HepG2 (cell line): ENCODE results near the gene STIM1. TPM values are rescaled to one million over a fixed set of nuclear protein-coding genes. Genes with fewer than 3 reads are reported as not detected.

Experiments
- ATF2 ChIP-seq: sonication (generic); formaldehyde crosslinking; IDR thresholded peaks from 2 replicates; pipeline ENCODE4 v1.4.0; 2020; ENCODE audit warnings: missing genetic modification reagents
- BHLHE40 ChIP-seq: IDR thresholded peaks from 2 replicates; pipeline ENCODE4 v1.6.1; 2011; ENCODE audit warnings: low read length, improper control_type of control experiment
- CAMTA2 ChIP-seq: sonication (generic); formaldehyde crosslinking; IDR thresholded peaks from 2 replicates; pipeline ENCODE4 v1.4.0; 2020; ENCODE audit warnings: mild to moderate bottlenecking, missing genetic modification reagents, borderline replicate concordance
- CREB1 ChIP-seq, 2 experiments: fragments of 450-650 bp in 1 of 2; IDR thresholded peaks; 2 replicates each; pipeline ENCODE4 v1.6.1; 2016 to 2017; ENCODE audit warnings: control low read depth in 1 of 2, mild to moderate bottlenecking in 1 of 2, missing compliant biosample characterization in 1 of 2, missing genetic modification characterization in 1 of 2
- E2F2 ChIP-seq: sonication (generic); formaldehyde crosslinking; IDR thresholded peaks from 2 replicates; pipeline ENCODE4 v1.4.0; 2020; ENCODE audit warnings: missing genetic modification reagents, borderline replicate concordance
- FOSL2 ChIP-seq: sonication (generic); formaldehyde crosslinking; IDR thresholded peaks from 2 replicates; pipeline ENCODE4 v1.4.0; 2020; ENCODE audit warnings: missing genetic modification reagents
- GLMP ChIP-seq: sonication (generic); formaldehyde crosslinking; IDR thresholded peaks from 2 replicates; pipeline ENCODE4 v1.9.0; 2021; ENCODE audit warnings: missing genetic modification reagents, mild to moderate bottlenecking, borderline replicate concordance
- GTF3A ChIP-seq: sonication (generic); formaldehyde crosslinking; conservative IDR thresholded peaks from 2 replicates; pipeline ENCODE4 v1.4.0; 2020; ENCODE audit warnings: mild to moderate bottlenecking, missing genetic modification reagents
- HHEX ChIP-seq: IDR thresholded peaks from 2 replicates; pipeline ENCODE4 v1.6.1; 2016; ENCODE audit warnings: control low read depth
- JUNB ChIP-seq: sonication (generic); formaldehyde crosslinking; IDR thresholded peaks from 2 replicates; pipeline ENCODE4 v1.8.0; 2022; ENCODE audit warnings: missing genetic modification reagents, mild to moderate bottlenecking, borderline replicate concordance
- MYNN ChIP-seq: sonication (generic); formaldehyde crosslinking; IDR thresholded peaks from 2 replicates; pipeline ENCODE4 v1.4.0; 2020; ENCODE audit warnings: mild to moderate bottlenecking, low read depth, missing genetic modification reagents
- PTBP1 ChIP-seq: fragments of 200-400 bp; formaldehyde crosslinking; IDR thresholded peaks from 2 replicates; pipeline ENCODE4 v1.6.1; 2018; ENCODE audit warnings: low read length, low read depth; ENCODE audit not compliant: poor library complexity, severe bottlenecking
- RFX1 ChIP-seq: fragments of 450-650 bp; IDR thresholded peaks from 2 replicates; pipeline ENCODE4 v1.6.1; 2017
- ZNF747 ChIP-seq: sonication (generic); formaldehyde crosslinking; IDR thresholded peaks from 2 replicates; pipeline ENCODE4 v1.8.1; 2023; ENCODE audit warnings: missing genetic modification reagents, mild to moderate bottlenecking, borderline replicate concordance
- polyA plus RNA-seq, 8 experiments: library from polyadenylated mRNA; depleted of rRNA in 3 of 8; stranded (reverse) in 7 of 8; unstranded in 1 of 8; fragments of >200 nt; fragmentation: Illumina TruSeq in 4 of 8; extraction: Trizol in 4 of 8; gene quantifications; 2 replicates each; pipeline versions ENCODE4 v1.2.1 to v1.2.3, GENCODE V29; 2011 to 2016; ENCODE audit warnings: low read depth in 4 of 8, missing spikeins in 1 of 8, mixed read lengths in 1 of 8; ENCODE audit not compliant: insufficient read depth in 1 of 8
- total RNA-seq, 5 experiments: library from RNA; depleted of rRNA; stranded (reverse); fragments of >200 nt; fragmentation: Illumina TruSeq; extraction: Trizol; gene quantifications; 2 replicates each; pipeline ENCODE4 v1.2.3, GENCODE V29; 2016; ENCODE audit warnings: low read depth in 1 of 5
- TF ChIP-seq, protein P1 (sequence below): IDR thresholded peaks from 2 replicates; pipeline ENCODE4 v1.4.0; 2020; ENCODE audit warnings: mild to moderate bottlenecking, missing genetic modification reagents
- TF ChIP-seq, protein P2 (sequence below): sonication (generic); formaldehyde crosslinking; IDR thresholded peaks from 2 replicates; pipeline ENCODE4 v1.4.0; 2020; ENCODE audit warnings: missing genetic modification reagents, borderline replicate concordance

STIM1 gene
- total and polyA plus RNA-seq, 2 of the 13 experiments (the other 11 are each of a cell fraction or from before 2014, with no cell fraction given), result 19.2 to 28.5 TPM

GRCh38 chr11:3841426-3842350, 13.8 kb upstream of the STIM1 start (continued):
- no peak for TF ChIP-seq E2F2
- TF ChIP-seq ZNF747 (CRISPR knock-in tag), result no peak
- peak; percentile 20; the same call in 1 of the 2 replicates for TF ChIP-seq ATF2 (CRISPR knock-in tag)
- no peak for TF ChIP-seq BHLHE40
- peak; percentile 32; the same call in 1 of the 2 replicates for TF ChIP-seq FOSL2 (CRISPR knock-in tag)
- TF ChIP-seq GTF3A (CRISPR knock-in tag), result no peak
- TF ChIP-seq JUNB (CRISPR knock-in tag), result no peak
- no peak for TF ChIP-seq CREB1 (IDR thresholded peaks at IDR 0.05)
- no peak for TF ChIP-seq CREB1 (CRISPR knock-in tag; IDR thresholded peaks at IDR 0.05)
- no peak for TF ChIP-seq GLMP
- no peak for TF ChIP-seq PTBP1
- TF ChIP-seq, protein P1, sequence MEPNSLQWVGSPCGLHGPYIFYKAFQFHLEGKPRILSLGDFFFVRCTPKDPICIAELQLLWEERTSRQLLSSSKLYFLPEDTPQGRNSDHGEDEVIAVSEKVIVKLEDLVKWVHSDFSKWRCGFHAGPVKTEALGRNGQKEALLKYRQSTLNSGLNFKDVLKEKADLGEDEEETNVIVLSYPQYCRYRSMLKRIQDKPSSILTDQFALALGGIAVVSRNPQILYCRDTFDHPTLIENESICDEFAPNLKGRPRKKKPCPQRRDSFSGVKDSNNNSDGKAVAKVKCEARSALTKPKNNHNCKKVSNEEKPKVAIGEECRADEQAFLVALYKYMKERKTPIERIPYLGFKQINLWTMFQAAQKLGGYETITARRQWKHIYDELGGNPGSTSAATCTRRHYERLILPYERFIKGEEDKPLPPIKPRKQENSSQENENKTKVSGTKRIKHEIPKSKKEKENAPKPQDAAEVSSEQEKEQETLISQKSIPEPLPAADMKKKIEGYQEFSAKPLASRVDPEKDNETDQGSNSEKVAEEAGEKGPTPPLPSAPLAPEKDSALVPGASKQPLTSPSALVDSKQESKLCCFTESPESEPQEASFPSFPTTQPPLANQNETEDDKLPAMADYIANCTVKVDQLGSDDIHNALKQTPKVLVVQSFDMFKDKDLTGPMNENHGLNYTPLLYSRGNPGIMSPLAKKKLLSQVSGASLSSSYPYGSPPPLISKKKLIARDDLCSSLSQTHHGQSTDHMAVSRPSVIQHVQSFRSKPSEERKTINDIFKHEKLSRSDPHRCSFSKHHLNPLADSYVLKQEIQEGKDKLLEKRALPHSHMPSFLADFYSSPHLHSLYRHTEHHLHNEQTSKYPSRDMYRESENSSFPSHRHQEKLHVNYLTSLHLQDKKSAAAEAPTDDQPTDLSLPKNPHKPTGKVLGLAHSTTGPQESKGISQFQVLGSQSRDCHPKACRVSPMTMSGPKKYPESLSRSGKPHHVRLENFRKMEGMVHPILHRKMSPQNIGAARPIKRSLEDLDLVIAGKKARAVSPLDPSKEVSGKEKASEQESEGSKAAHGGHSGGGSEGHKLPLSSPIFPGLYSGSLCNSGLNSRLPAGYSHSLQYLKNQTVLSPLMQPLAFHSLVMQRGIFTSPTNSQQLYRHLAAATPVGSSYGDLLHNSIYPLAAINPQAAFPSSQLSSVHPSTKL (CRISPR knock-in tag), result peak; percentile 59
- TF ChIP-seq CAMTA2 (CRISPR knock-in tag), result no peak
- TF ChIP-seq, protein P2, sequence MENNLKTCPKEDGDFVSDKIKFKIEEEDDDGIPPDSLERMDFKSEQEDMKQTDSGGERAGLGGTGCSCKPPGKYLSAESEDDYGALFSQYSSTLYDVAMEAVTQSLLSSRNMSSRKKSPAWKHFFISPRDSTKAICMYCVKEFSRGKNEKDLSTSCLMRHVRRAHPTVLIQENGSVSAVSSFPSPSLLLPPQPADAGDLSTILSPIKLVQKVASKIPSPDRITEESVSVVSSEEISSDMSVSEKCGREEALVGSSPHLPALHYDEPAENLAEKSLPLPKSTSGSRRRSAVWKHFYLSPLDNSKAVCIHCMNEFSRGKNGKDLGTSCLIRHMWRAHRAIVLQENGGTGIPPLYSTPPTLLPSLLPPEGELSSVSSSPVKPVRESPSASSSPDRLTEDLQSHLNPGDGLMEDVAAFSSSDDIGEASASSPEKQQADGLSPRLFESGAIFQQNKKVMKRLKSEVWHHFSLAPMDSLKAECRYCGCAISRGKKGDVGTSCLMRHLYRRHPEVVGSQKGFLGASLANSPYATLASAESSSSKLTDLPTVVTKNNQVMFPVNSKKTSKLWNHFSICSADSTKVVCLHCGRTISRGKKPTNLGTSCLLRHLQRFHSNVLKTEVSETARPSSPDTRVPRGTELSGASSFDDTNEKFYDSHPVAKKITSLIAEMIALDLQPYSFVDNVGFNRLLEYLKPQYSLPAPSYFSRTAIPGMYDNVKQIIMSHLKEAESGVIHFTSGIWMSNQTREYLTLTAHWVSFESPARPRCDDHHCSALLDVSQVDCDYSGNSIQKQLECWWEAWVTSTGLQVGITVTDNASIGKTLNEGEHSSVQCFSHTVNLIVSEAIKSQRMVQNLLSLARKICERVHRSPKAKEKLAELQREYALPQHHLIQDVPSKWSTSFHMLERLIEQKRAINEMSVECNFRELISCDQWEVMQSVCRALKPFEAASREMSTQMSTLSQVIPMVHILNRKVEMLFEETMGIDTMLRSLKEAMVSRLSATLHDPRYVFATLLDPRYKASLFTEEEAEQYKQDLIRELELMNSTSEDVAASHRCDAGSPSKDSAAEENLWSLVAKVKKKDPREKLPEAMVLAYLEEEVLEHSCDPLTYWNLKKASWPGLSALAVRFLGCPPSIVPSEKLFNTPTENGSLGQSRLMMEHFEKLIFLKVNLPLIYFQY (CRISPR knock-in tag), result peak; percentile 51; the same call in 1 of the 2 replicates
- no peak for TF ChIP-seq HHEX (CRISPR knock-in tag)
- no peak for TF ChIP-seq RFX1
- TF ChIP-seq MYNN, result no peak
